HepG2 (cell line): ENCODE measurements around the gene SOX12. TPM values are rescaled to one million over a fixed set of nuclear protein-coding genes. Genes with fewer than 3 reads are reported as not detected.

Experiments
- ARID2 ChIP-seq: sonication (generic); formaldehyde crosslinking; IDR thresholded peaks from 2 replicates; pipeline ENCODE4 v1.8.1; 2022; ENCODE audit warnings: mild to moderate bottlenecking, missing genetic modification reagents, borderline replicate concordance
- BCL3 ChIP-seq: sonication (generic); formaldehyde crosslinking; IDR thresholded peaks from 2 replicates; pipeline ENCODE4 v1.5.1; 2020; ENCODE audit warnings: mild to moderate bottlenecking, missing genetic modification reagents, moderate library complexity
- ELF1 ChIP-seq: sonication (generic); formaldehyde crosslinking; IDR thresholded peaks from 2 replicates; pipeline ENCODE4 v1.4.0; 2020; ENCODE audit warnings: missing genetic modification reagents
- FOSL1 ChIP-seq: sonication (generic); formaldehyde crosslinking; IDR thresholded peaks from 2 replicates; pipeline ENCODE4 v1.9.0; 2021; ENCODE audit warnings: missing genetic modification reagents, borderline replicate concordance
- FOXO4 ChIP-seq: sonication (generic); formaldehyde crosslinking; conservative IDR thresholded peaks from 2 replicates; pipeline ENCODE4 v1.8.1; 2023; ENCODE audit warnings: missing genetic modification reagents
- IKZF1 ChIP-seq: fragments of 450-650 bp; IDR thresholded peaks from 2 replicates; pipeline ENCODE4 v1.7.1; 2016
- MED13 ChIP-seq: sonication (generic); formaldehyde crosslinking; IDR thresholded peaks from 2 replicates; pipeline ENCODE4 v1.5.0; 2020; ENCODE audit warnings: missing genetic modification reagents
- SMAD1 ChIP-seq: sonication (generic); formaldehyde crosslinking; IDR thresholded peaks from 2 replicates; pipeline ENCODE4 v1.4.0; 2020; ENCODE audit warnings: missing genetic modification reagents, low read depth, mild to moderate bottlenecking, borderline replicate concordance
- SSRP1 ChIP-seq: IDR thresholded peaks from 2 replicates; pipeline ENCODE4 v1.6.1; 2016; ENCODE audit warnings: control low read depth
- TIGD3 ChIP-seq: sonication (generic); formaldehyde crosslinking; IDR thresholded peaks from 2 replicates; pipeline ENCODE4 v1.5.1; 2020; ENCODE audit warnings: mild to moderate bottlenecking, missing genetic modification reagents, borderline replicate concordance
- ZC3H13 ChIP-seq: sonication (generic); formaldehyde crosslinking; IDR thresholded peaks from 2 replicates; pipeline ENCODE4 v1.8.1; 2023; ENCODE audit warnings: mild to moderate bottlenecking, missing genetic modification reagents, moderate library complexity
- ZC3H4 ChIP-seq: sonication (generic); formaldehyde crosslinking; IDR thresholded peaks from 2 replicates; pipeline ENCODE4 v1.4.0; 2020; ENCODE audit warnings: missing genetic modification reagents, borderline replicate concordance
- ZNF12 ChIP-seq: sonication (generic); formaldehyde crosslinking; IDR thresholded peaks from 2 replicates; pipeline ENCODE4 v1.5.0; 2020; ENCODE audit warnings: missing genetic modification reagents
- ZNF256 ChIP-seq: sonication (generic); formaldehyde crosslinking; conservative IDR thresholded peaks from 2 replicates; pipeline ENCODE4 v1.4.0; 2020; ENCODE audit warnings: missing genetic modification reagents
- ZNF615 ChIP-seq: sonication (generic); formaldehyde crosslinking; IDR thresholded peaks from 2 replicates; pipeline ENCODE4 v1.5.0; 2020; ENCODE audit warnings: mild to moderate bottlenecking, missing genetic modification reagents, borderline replicate concordance
- ZNF749 ChIP-seq: sonication (generic); formaldehyde crosslinking; IDR thresholded peaks from 2 replicates; pipeline ENCODE4 v1.8.0; 2022; ENCODE audit warnings: mild to moderate bottlenecking, missing genetic modification reagents, moderate library complexity, borderline replicate concordance
- ZUFSP ChIP-seq: sonication (generic); formaldehyde crosslinking; IDR thresholded peaks from 2 replicates; pipeline ENCODE4 v1.9.0; 2021; ENCODE audit warnings: missing genetic modification reagents, mild to moderate bottlenecking, borderline replicate concordance
- polyA plus RNA-seq, 8 experiments: library from polyadenylated mRNA; depleted of rRNA in 3 of 8; stranded (reverse) in 7 of 8; unstranded in 1 of 8; fragments of >200 nt; fragmentation: Illumina TruSeq in 4 of 8; extraction: Trizol in 4 of 8; gene quantifications; 2 replicates each; pipeline versions ENCODE4 v1.2.1 to v1.2.3, GENCODE V29; 2011 to 2016; ENCODE audit warnings: low read depth in 4 of 8, missing spikeins in 1 of 8, mixed read lengths in 1 of 8; ENCODE audit not compliant: insufficient read depth in 1 of 8
- total RNA-seq, 5 experiments: library from RNA; depleted of rRNA; stranded (reverse); fragments of >200 nt; fragmentation: Illumina TruSeq; extraction: Trizol; gene quantifications; 2 replicates each; pipeline ENCODE4 v1.2.3, GENCODE V29; 2016; ENCODE audit warnings: low read depth in 1 of 5
- TF ChIP-seq, protein P1 (sequence below): IDR thresholded peaks from 2 replicates; pipeline ENCODE4 v1.6.1; 2016
- TF ChIP-seq, protein P2 (sequence below): sonication (generic); formaldehyde crosslinking; IDR thresholded peaks from 2 replicates; pipeline ENCODE4 v1.5.0; 2020; ENCODE audit warnings: mild to moderate bottlenecking, missing genetic modification reagents

Gene SOX12
- total and polyA plus RNA-seq, 2 of the 13 experiments (the other 11 are each of a cell fraction or from before 2014, with no cell fraction given), result 10.0 to 18.7 TPM

- TF ChIP-seq, protein P1, sequence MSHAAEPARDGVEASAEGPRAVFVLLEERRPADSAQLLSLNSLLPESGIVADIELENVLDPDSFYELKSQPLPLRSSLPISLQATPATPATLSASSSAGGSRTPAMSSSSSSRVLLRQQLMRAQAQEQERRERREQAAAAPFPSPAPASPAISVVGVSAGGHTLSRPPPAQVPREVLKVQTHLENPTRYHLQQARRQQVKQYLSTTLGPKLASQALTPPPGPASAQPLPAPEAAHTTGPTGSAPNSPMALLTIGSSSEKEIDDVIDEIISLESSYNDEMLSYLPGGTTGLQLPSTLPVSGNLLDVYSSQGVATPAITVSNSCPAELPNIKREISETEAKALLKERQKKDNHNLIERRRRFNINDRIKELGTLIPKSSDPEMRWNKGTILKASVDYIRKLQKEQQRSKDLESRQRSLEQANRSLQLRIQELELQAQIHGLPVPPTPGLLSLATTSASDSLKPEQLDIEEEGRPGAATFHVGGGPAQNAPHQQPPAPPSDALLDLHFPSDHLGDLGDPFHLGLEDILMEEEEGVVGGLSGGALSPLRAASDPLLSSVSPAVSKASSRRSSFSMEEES (CRISPR knock-in tag), result peak; percentile 62; the same call in 1 of the 2 replicates
- TF ChIP-seq ZNF749 (CRISPR knock-in tag) (peak; percentile 82; the same call in 1 of the 2 replicates), ZNF12 (CRISPR knock-in tag) (no peak), ZNF615 (CRISPR knock-in tag) (no peak), BCL3 (peak; percentile 77), ZUFSP (CRISPR knock-in tag) (no peak), ARID2 (no peak), FOXO4 (CRISPR knock-in tag) (no peak), MED13 (peak; percentile 87), IKZF1 (no peak), SMAD1 (CRISPR knock-in tag) (peak; percentile 11; the same call in 1 of the 2 replicates), SSRP1 (CRISPR knock-in tag) (no peak; the same call in 1 of the 2 replicates), ZC3H13 (CRISPR knock-in tag) (peak; percentile 87), ZNF256 (no peak), ZC3H4 (CRISPR knock-in tag) (no peak), TIGD3 (no peak), ELF1 (CRISPR knock-in tag) (0 out of 2 replicates have a peak, but pooled peaks have one; percentile 20), FOSL1 (CRISPR knock-in tag) (no peak)
- TF ChIP-seq, protein P2, sequence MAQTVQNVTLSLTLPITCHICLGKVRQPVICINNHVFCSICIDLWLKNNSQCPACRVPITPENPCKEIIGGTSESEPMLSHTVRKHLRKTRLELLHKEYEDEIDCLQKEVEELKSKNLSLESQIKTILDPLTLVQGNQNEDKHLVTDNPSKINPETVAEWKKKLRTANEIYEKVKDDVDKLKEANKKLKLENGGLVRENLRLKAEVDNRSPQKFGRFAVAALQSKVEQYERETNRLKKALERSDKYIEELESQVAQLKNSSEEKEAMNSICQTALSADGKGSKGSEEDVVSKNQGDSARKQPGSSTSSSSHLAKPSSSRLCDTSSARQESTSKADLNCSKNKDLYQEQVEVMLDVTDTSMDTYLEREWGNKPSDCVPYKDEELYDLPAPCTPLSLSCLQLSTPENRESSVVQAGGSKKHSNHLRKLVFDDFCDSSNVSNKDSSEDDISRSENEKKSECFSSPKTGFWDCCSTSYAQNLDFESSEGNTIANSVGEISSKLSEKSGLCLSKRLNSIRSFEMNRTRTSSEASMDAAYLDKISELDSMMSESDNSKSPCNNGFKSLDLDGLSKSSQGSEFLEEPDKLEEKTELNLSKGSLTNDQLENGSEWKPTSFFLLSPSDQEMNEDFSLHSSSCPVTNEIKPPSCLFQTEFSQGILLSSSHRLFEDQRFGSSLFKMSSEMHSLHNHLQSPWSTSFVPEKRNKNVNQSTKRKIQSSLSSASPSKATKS (CRISPR knock-in tag), result no peak; the same call in 1 of the 2 replicates
Observed at GRCh38 chr20:325045-325888, at the start of gene SOX12 (continued).
